Esophagus squamous epithelium (tissue), 4 donors: ENCODE data around the gene MYL9.

Source experiments
- POLR2A ChIP-seq, 4 donors: fragments of 450-650 bp; IDR thresholded peaks; one replicate each; pipeline ENCODE4 v1.6.1; 2017; ENCODE audit warnings: antibody characterized with exemption in 4 of 4, mild to moderate bottlenecking in 4 of 4, moderate library complexity in 3 of 4
- TF ChIP-seq, protein P1 (sequence below), 6 experiments: fragments of 450-650 bp in 4 of 6; fragments of 200-600 bp in 2 of 6; sonication (generic) in 2 of 6; IDR thresholded peaks; one replicate each; pipeline ENCODE4 v1.5.1; 2016 to 2019; ENCODE audit warnings: antibody characterized with exemption in 6 of 6, mild to moderate bottlenecking in 4 of 6, moderate library complexity in 4 of 6

DNA sequence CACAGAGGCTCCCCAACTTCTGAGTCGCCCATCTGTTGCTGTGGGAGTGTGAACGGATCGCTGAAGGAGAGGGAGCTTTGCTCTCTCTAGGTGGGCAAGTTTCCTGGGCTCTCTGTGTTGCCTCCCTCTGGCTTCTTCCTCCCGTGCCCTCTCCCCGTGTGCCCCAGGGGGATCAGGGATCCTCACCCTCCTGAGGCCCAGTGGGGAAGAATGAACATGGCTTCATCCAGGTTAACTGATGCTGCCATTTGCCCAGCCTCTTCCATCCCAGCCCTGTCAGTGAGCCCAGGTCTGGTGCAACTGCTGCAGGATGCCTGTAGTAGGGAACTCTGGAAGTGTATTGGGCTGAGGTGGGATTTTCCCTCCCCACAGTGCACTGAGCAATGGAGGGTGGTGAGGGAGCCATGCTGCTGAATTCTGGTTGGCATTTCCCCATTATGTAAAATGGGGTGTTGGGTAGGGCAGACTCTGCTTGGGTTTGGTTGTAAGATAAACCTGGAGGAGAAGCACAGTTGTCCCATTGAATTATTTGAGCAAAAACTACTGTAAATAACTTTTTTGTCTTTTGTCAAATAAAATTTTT lies 52.1 kb downstream of the MYL9 start:
- TF ChIP-seq, protein P1, sequence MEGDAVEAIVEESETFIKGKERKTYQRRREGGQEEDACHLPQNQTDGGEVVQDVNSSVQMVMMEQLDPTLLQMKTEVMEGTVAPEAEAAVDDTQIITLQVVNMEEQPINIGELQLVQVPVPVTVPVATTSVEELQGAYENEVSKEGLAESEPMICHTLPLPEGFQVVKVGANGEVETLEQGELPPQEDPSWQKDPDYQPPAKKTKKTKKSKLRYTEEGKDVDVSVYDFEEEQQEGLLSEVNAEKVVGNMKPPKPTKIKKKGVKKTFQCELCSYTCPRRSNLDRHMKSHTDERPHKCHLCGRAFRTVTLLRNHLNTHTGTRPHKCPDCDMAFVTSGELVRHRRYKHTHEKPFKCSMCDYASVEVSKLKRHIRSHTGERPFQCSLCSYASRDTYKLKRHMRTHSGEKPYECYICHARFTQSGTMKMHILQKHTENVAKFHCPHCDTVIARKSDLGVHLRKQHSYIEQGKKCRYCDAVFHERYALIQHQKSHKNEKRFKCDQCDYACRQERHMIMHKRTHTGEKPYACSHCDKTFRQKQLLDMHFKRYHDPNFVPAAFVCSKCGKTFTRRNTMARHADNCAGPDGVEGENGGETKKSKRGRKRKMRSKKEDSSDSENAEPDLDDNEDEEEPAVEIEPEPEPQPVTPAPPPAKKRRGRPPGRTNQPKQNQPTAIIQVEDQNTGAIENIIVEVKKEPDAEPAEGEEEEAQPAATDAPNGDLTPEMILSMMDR (IDR thresholded peaks at IDR 0.05) = no peak
- no peak for TF ChIP-seq POLR2A (IDR thresholded peaks at IDR 0.05)
